Measurements from ENCODE around the gene STXBP3.

- TF ChIP-seq CTCF (IDR thresholded peaks at IDR 0.05; ENCODE audit: low read length) = no peak
- no peak for TF ChIP-seq EZH2 (optimal IDR thresholded peaks at IDR 0.05; ENCODE audit: low read depth, low read length)
These were observed 45.2 kb upstream of the STXBP3 start for GRCh38 chr1:108701176-108701849.
